GM18951 (cell line): Measurements from ENCODE around the gene CAPN5.
"Not testable (repeated sequence)": the region's sequence is repeated elsewhere in the genome, so short reads cannot be mapped to it uniquely, and the experiment has no call there.

ENCODE experiments used
- POLR2A ChIP-seq: IDR thresholded peaks from 4 replicates; pipeline ENCODE4 v1.6.1; 2011; ENCODE audit warnings: mild to moderate bottlenecking; ENCODE audit not compliant: insufficient read length, insufficient read depth; ENCODE audit errors: extremely low read depth
- in situ Hi-C: fragments of 300-500 bp; cut with MboI; formaldehyde crosslinking; loops from one replicate; pipeline ENCODE4 v1.12.0; 2022; ENCODE audit warnings: low sequenced_read_pairs, mixed read lengths, inconsistent platforms; ENCODE audit not compliant: unreplicated experiment

The CAPN5 gene

GRCh38 chr11:77049026-77049425 is 17.7 kb upstream of the CAPN5 start:
- in situ Hi-C loops: loop anchor here (5.0 kb wide), 1 partner anchor 53 kb away; the partner anchor contains the start of gene OMP
- TF ChIP-seq POLR2A: no peak

- in situ Hi-C loops: no loop called here
- no peak for TF ChIP-seq POLR2A
These were observed 15.3 kb upstream of the CAPN5 start for GRCh38 chr11:77051511-77051910.

DNA sequence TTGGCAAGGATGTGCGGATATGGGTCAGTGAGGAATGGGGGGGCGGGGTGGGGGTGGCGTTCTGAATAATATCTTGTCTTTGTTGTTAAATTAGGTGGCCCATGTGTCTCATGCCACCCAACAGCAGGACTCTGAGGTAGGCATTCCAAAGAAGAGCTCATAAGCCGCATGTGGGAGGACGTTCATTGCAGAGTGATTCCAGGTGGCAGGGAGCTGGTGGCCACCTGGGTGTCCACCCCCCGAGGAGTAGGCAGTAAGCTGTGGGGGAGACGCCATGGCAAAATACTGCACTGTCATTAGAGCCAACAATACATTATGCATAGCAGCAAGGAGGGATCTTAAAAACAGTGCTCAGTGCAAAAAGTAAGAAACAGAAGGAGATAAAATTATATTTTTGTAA is 14.3 kb upstream of the CAPN5 start:
- in situ Hi-C loops: no loop called here

DNA sequence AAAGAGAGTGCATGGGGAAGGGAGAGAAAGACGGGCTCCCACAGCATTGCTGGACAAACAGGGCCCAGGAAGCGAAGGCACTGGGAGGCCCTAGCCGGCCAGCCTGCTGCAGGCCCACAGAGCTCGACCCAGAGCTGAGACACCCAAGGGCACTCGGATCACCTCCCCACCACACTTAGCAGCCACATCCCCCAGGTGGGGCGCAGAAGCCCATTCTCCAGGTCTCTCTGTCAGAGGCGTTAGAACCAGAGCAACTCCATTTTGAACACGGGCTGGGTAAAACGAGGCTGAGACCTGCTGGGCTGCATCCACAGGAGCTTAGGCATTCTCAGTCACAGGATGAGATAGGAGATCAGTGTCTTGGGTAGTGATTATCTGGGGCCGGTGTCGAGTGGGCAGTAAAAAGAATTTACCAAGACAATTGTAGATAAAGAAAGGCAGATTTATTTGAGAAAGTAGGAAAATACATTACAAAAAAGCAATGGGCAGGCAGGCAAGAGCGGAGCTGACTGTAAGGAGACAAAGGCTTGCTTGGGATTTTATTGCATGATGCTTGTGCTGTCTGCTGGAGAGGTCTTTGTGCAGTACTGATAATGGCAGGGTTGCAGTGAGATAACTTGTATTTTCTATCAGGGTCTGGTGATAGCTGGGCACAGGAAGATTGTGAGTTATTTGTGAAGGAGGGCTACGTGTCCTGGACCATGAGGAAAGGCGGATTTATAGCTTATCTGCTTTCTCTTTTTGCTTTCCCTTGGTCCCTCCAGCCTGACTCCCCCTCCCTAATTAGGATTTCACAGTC is 13.4 kb upstream of the CAPN5 start:
- in situ Hi-C loops: no loop called here
- TF ChIP-seq POLR2A: no peak

More for the DNA sequence above, 14.3 kb upstream of the CAPN5 start:
- TF ChIP-seq POLR2A: no peak

GRCh38 chr11:77054084-77054483 is 12.7 kb upstream of the CAPN5 start:
- in situ Hi-C loops: no loop called here
- TF ChIP-seq POLR2A: no peak

GRCh38 chr11:77055101-77055561 is 11.6 kb upstream of the CAPN5 start:
- no peak for TF ChIP-seq POLR2A
- in situ Hi-C loops: no loop called here

- in situ Hi-C loops: no loop called here
- no peak for TF ChIP-seq POLR2A
These were observed 10.9 kb upstream of the CAPN5 start for GRCh38 chr11:77055913-77056312.

DNA sequence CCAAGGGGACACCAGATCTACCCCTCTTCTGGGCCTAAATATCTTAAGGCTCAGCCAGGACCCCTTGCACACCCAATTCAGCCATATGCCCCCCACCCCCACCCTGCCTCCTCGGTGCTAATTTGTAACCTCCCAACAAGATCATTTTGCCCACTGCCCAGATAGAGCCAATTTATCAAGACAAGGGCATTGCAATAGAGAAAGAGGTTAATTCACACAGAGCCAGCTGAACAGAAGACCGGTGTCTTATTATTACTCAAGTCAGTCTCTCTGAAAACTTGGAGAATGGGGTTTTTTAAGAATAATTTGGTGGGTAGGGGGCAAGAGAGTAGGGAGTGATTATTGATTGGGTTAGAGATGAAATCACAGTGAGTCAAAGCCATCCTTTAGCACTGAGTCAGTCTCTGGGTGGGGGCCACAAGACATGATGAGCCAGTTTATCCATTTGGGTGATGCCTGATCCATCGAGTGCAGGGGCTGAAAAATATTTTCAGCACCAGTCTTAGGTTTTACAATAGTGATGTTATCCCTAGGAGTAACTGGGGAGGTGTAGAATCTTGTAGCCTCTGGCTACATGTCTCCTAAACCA is 9.9 kb upstream of the CAPN5 start:
- no peak for TF ChIP-seq POLR2A
- in situ Hi-C loops: no loop called here

- in situ Hi-C loops: no loop called here
- no peak for TF ChIP-seq POLR2A
These were observed 8.8 kb upstream of the CAPN5 start for GRCh38 chr11:77057938-77058474.

DNA sequence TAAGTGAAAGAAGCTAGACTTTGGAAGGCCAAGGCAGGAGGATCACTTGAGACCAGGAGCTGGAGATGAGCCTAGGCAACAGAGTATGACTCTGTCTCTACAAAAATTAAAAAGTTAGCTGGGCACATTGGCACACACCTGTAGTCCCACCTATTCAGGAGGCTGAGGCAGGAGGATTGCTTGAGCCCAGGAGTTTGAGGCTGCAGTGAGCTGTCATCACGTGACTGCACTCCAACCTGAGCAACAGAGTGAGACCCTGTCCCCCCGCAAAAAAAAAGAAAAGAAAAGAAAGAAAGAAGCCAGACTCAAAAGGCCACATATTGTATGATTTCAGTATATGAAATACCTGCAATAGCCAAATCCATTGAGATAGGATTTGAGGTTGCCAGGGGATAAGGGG is 7.9 kb upstream of the CAPN5 start:
- in situ Hi-C loops: no loop called here
- no peak for TF ChIP-seq POLR2A

GRCh38 chr11:77059806-77060205 is 7.0 kb upstream of the CAPN5 start:
- in situ Hi-C loops: no loop called here
- TF ChIP-seq POLR2A: no peak

DNA sequence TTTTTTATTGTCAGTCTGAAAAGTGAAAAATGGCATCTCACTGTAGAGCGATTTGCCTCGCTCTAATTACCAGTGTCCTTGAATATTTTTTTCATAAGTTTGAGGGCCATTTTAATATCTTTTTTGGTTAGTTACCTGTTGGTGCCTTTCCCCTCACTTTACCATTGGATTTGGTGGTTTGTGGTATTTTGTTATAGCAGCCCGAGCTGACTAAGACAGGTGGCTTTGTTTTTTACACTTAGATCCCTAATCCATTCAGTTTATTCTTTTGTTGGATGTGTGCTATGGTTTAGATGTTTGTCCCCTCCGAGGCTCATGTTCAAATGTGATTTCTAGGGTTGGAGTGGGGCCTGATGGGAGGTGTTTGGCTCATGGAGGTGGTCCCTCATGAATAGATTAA is 6.5 kb upstream of the CAPN5 start:
- no peak for TF ChIP-seq POLR2A

GRCh38 chr11:77061258-77061657 is 5.5 kb upstream of the CAPN5 start:
- in situ Hi-C loops: not testable (repeated sequence)

More for the DNA sequence above, 6.5 kb upstream of the CAPN5 start:
- in situ Hi-C loops: no loop called here

GRCh38 chr11:77062924-77063323 is 3.8 kb upstream of the CAPN5 start:
- in situ Hi-C loops: no loop called here
- TF ChIP-seq POLR2A: no peak
